Activated CD8-positive, alpha-beta memory T cell treated with anti-CD3 and anti-CD28 coated beads, Interleukin-2, amount 50 U/mL, for 1 hour (primary cell): ENCODE data around the gene DMAC2L.
"Not testable (repeated sequence)": the region's sequence is repeated elsewhere in the genome, so short reads cannot be mapped to it uniquely, and the experiment has no call there.

Source experiments
- DNase-seq: peaks from one replicate; pipeline ENCODE4 v3.0.0-alpha.2; 2020; ENCODE audit errors: extremely low read depth

The DMAC2L gene

GRCh38 chr14:50311972-50312733 is at the start of gene DMAC2L, which contains the start of gene L2HGDH:
Gene DMAC2L, plus strand, starts transcription at chr14:50312324. Its CDS starts 9,164 bp downstream, at chr14:50321488.
Gene L2HGDH, minus strand, starts transcription at chr14:50312229. Its CDS starts 79 bp downstream, at chr14:50312150.
- peak; percentile 46 for DNase-seq

GRCh38 chr14:50262865-50263264 is 49.3 kb upstream of the DMAC2L start:
- no peak for DNase-seq

GRCh38 chr14:50263321-50263720 is 48.8 kb upstream of the DMAC2L start:
- no peak for DNase-seq

GRCh38 chr14:50265029-50265428 is 47.1 kb upstream of the DMAC2L start:
- no peak for DNase-seq

- DNase-seq, result no peak
Measured at GRCh38 chr14:50270932-50271331, 41.2 kb upstream of the DMAC2L start.

GRCh38 chr14:50272498-50272897 is 39.6 kb upstream of the DMAC2L start:
- no peak for DNase-seq

GRCh38 chr14:50285861-50286260 is 26.3 kb upstream of the DMAC2L start:
- no peak for DNase-seq

GRCh38 chr14:50288146-50288545 is 24.0 kb upstream of the DMAC2L start:
- DNase-seq, result no peak

- no peak for DNase-seq
Measured at GRCh38 chr14:50290306-50290705, 21.8 kb upstream of the DMAC2L start.

GRCh38 chr14:50299585-50299984 is 12.5 kb upstream of the DMAC2L start:
- DNase-seq, result no peak

- DNase-seq, result no peak
Measured at GRCh38 chr14:50301914-50302313, 10.2 kb upstream of the DMAC2L start.

GRCh38 chr14:50303744-50304471 is 8.2 kb upstream of the DMAC2L start:
- DNase-seq, result no peak

- no peak for DNase-seq
Measured at GRCh38 chr14:50308363-50308915, 3.7 kb upstream of the DMAC2L start.

GRCh38 chr14:50310445-50310844 is 1.7 kb upstream of the DMAC2L start:
- DNase-seq, result no peak

- DNase-seq, result no peak
Measured at GRCh38 chr14:50311337-50311971, 670 bp upstream of the DMAC2L start.

- peak; percentile 19 for DNase-seq
Measured at GRCh38 chr14:50312734-50313054, 570 bp downstream of the DMAC2L start.

GRCh38 chr14:50314098-50314497 is 2.0 kb downstream of the DMAC2L start:
- not testable (repeated sequence) for DNase-seq

- no peak for DNase-seq
Measured at GRCh38 chr14:50318031-50318626, 6.0 kb downstream of the DMAC2L start.

- no peak for DNase-seq
Measured at GRCh38 chr14:50319293-50319692, 7.2 kb downstream of the DMAC2L start.

GRCh38 chr14:50319721-50320120 is 7.6 kb downstream of the DMAC2L start:
- DNase-seq, result no peak

- DNase-seq, result no peak
Measured at GRCh38 chr14:50320283-50320682, 8.2 kb downstream of the DMAC2L start.
